H9 (cell line): ENCODE results near the gene LMCD1. TPM values are rescaled to one million over a fixed set of nuclear protein-coding genes. Genes with fewer than 3 reads are reported as not detected.

Source experiments
- DNase-seq: peaks from one replicate; pipeline ENCODE4 v3.0.0-alpha.2; 2017
- H2AFZ ChIP-seq: one replicate; pipeline ENCODE4 v1.6.1; 2013; ENCODE audit warnings: mild to moderate bottlenecking, low read length, control low read depth, moderate library complexity
- H2AK5ac ChIP-seq: 2 replicates; pipeline ENCODE4 v1.6.1; 2013; ENCODE audit warnings: low read length, control low read depth, mixed read lengths; ENCODE audit not compliant: insufficient read length
- H2BK120ac ChIP-seq: one replicate; pipeline ENCODE4 v1.6.1; 2013; ENCODE audit warnings: low read depth, mild to moderate bottlenecking, low read length, control low read depth, inconsistent platforms; ENCODE audit not compliant: poor library complexity, severe bottlenecking
- H2BK12ac ChIP-seq: 2 replicates; pipeline ENCODE4 v1.6.1; 2013; ENCODE audit warnings: low read length, control low read depth, mixed read lengths, low read depth; ENCODE audit not compliant: insufficient read length
- H2BK15ac ChIP-seq: 2 replicates; pipeline ENCODE4 v1.6.1; 2013; ENCODE audit warnings: low read depth, low read length, control low read depth
- H2BK20ac ChIP-seq: one replicate; pipeline ENCODE4 v1.6.1; 2013; ENCODE audit warnings: low read depth, mild to moderate bottlenecking, low read length, control low read depth, inconsistent platforms; ENCODE audit not compliant: poor library complexity, severe bottlenecking
- H2BK5ac ChIP-seq: 2 replicates; pipeline ENCODE4 v1.6.1; 2013; ENCODE audit warnings: low read length, control low read depth, mixed read lengths; ENCODE audit not compliant: insufficient read length
- H3K14ac ChIP-seq: 2 replicates; pipeline ENCODE4 v1.6.1; 2013; ENCODE audit warnings: low read length, control low read depth; ENCODE audit not compliant: insufficient read depth
- H3K18ac ChIP-seq: 2 replicates; pipeline ENCODE4 v1.6.1; 2013; ENCODE audit warnings: low read depth, mild to moderate bottlenecking, mixed read lengths, low read length, control low read depth; ENCODE audit not compliant: insufficient read length
- H3K23ac ChIP-seq: 2 replicates; pipeline ENCODE4 v1.6.1; 2013; ENCODE audit warnings: low read length, control low read depth, mixed read lengths, low read depth; ENCODE audit not compliant: insufficient read length
- H3K23me2 ChIP-seq: 2 replicates; pipeline ENCODE4 v1.6.1; 2013; ENCODE audit warnings: low read depth, mild to moderate bottlenecking, mixed read lengths, low read length, control low read depth; ENCODE audit not compliant: insufficient read length, poor library complexity, severe bottlenecking
- H3K27ac ChIP-seq: 2 replicates; pipeline ENCODE4 v1.5.1; 2013; ENCODE audit warnings: low read length, control low read depth, mixed read lengths, low read depth; ENCODE audit not compliant: insufficient read length
- H3K27me3 ChIP-seq: 2 replicates; pipeline ENCODE4 v1.6.1; 2013; ENCODE audit warnings: low read length, control low read depth, inconsistent platforms; ENCODE audit not compliant: insufficient read depth
- H3K4ac ChIP-seq: 2 replicates; pipeline ENCODE4 v1.6.1; 2013; ENCODE audit warnings: low read depth, mild to moderate bottlenecking, control low read depth, inconsistent platforms, low read length, moderate library complexity
- H3K4me1 ChIP-seq: 2 replicates; pipeline ENCODE4 v1.6.1; 2013; ENCODE audit warnings: low read length, control low read depth, inconsistent platforms; ENCODE audit not compliant: insufficient read depth
- H3K4me2 ChIP-seq: 2 replicates; pipeline ENCODE4 v1.6.1; 2013; ENCODE audit warnings: low read length, control low read depth, mixed read lengths; ENCODE audit not compliant: insufficient read length, insufficient read depth
- H3K56ac ChIP-seq: 2 replicates; pipeline ENCODE4 v1.6.1; 2013; ENCODE audit warnings: low read depth, mild to moderate bottlenecking, mixed read lengths, low read length, control low read depth; ENCODE audit not compliant: insufficient read length
- H3K79me1 ChIP-seq: 2 replicates; pipeline ENCODE4 v1.6.1; 2013; ENCODE audit warnings: low read depth, mild to moderate bottlenecking, moderate library complexity, low read length, control low read depth, inconsistent platforms; ENCODE audit not compliant: insufficient read depth, poor library complexity, severe bottlenecking
- H3K79me2 ChIP-seq: 2 replicates; pipeline ENCODE4 v1.6.1; 2013; ENCODE audit warnings: low read length, control low read depth, inconsistent platforms; ENCODE audit not compliant: insufficient read depth
- H3K9ac ChIP-seq: 2 replicates; pipeline ENCODE4 v1.6.1; 2013; ENCODE audit warnings: low read length, control low read depth, mixed read lengths; ENCODE audit not compliant: insufficient read length; ENCODE audit errors: extremely low read depth
- H3K9me3 ChIP-seq: one replicate; pipeline ENCODE4 v1.6.1; 2013; ENCODE audit warnings: low read depth, low read length, inconsistent platforms; ENCODE audit not compliant: control insufficient read depth
- H3T11ph ChIP-seq: one replicate; pipeline ENCODE4 v1.6.1; 2013; ENCODE audit warnings: mild to moderate bottlenecking, low read length, control low read depth, inconsistent platforms
- H4K20me1 ChIP-seq: one replicate; pipeline ENCODE4 v1.6.1; 2013; ENCODE audit not compliant: control insufficient read depth, insufficient read length, insufficient read depth
- H4K5ac ChIP-seq: 2 replicates; pipeline ENCODE4 v1.6.1; 2013; ENCODE audit warnings: low read depth, mild to moderate bottlenecking, mixed read lengths, low read length, control low read depth; ENCODE audit not compliant: insufficient read length
- H4K8ac ChIP-seq: replicated peaks from 2 replicates; pipeline ENCODE4 v1.6.1; 2013; ENCODE audit warnings: low read length, control low read depth, mixed read lengths, low read depth; ENCODE audit not compliant: insufficient read length
- H4K91ac ChIP-seq: 2 replicates; pipeline ENCODE4 v1.6.1; 2013; ENCODE audit warnings: low read depth, mild to moderate bottlenecking, moderate library complexity, mixed read lengths, low read length, control low read depth; ENCODE audit not compliant: insufficient read length
- H3K27ac Mint-ChIP-seq, 3 experiments: 2 replicates in 2 of 3; 3 replicates in 1 of 3; pipeline ENCODE4 v1.8.0; 2020 to 2021; ENCODE audit warnings: mixed read lengths in 3 of 3, mild to moderate bottlenecking in 1 of 3, moderate library complexity in 1 of 3
- H3K27me3 Mint-ChIP-seq: 2 replicates; pipeline ENCODE4 v1.8.0; 2021; ENCODE audit warnings: low read depth, mild to moderate bottlenecking, moderate library complexity, mixed read lengths
- H3K36me3 Mint-ChIP-seq, 3 experiments: 2 replicates in 2 of 3; 3 replicates in 1 of 3; pipeline ENCODE4 v1.8.0; 2020 to 2021; ENCODE audit warnings: low read depth in 3 of 3, mixed read lengths in 3 of 3; ENCODE audit not compliant: insufficient read depth in 1 of 3
- H3K4me1 Mint-ChIP-seq, 2 experiments: 2 replicates each; pipeline ENCODE4 v1.8.0; 2020; ENCODE audit warnings: mixed read lengths in 2 of 2
- H3K4me3 Mint-ChIP-seq, 2 experiments: 2 replicates in 1 of 2; 3 replicates in 1 of 2; pipeline ENCODE4 v1.8.0; 2020 to 2021; ENCODE audit warnings: mild to moderate bottlenecking in 2 of 2, mixed read lengths in 2 of 2, moderate library complexity in 1 of 2
- H3K9me3 Mint-ChIP-seq, 2 experiments: 2 replicates in 1 of 2; 3 replicates in 1 of 2; pipeline ENCODE4 v1.8.0; 2020; ENCODE audit warnings: mild to moderate bottlenecking in 2 of 2, mixed read lengths in 2 of 2, moderate library complexity in 1 of 2
- WGBS: extraction: QIAGEN DNeasy Blood & Tissue Kit; methylation state at CpG from one replicate; pipeline ENCODE4 v1.1.7; 2013; ENCODE audit warnings: missing lambda C conversion rate, low lambda C conversion rate, mixed read lengths; ENCODE audit not compliant: insufficient read length; ENCODE audit errors: extremely low coverage; 5-methylcytosine and 5-hydroxymethylcytosine counted together
- total RNA-seq: library from RNA; stranded (reverse); gene quantifications from 2 replicates; pipeline ENCODE4 v1.2.1, GENCODE V29; 2021
- TF ChIP-seq, protein P1 (sequence below): fragments of 200-600 bp; sonication (generic); conservative IDR thresholded peaks from 3 replicates; pipeline ENCODE4 v1.8.0; 2021; ENCODE audit warnings: antibody characterized with exemption, mild to moderate bottlenecking

LMCD1 gene
- total RNA-seq, 1 experiment from 2014 or later = 19.2 TPM

DNA sequence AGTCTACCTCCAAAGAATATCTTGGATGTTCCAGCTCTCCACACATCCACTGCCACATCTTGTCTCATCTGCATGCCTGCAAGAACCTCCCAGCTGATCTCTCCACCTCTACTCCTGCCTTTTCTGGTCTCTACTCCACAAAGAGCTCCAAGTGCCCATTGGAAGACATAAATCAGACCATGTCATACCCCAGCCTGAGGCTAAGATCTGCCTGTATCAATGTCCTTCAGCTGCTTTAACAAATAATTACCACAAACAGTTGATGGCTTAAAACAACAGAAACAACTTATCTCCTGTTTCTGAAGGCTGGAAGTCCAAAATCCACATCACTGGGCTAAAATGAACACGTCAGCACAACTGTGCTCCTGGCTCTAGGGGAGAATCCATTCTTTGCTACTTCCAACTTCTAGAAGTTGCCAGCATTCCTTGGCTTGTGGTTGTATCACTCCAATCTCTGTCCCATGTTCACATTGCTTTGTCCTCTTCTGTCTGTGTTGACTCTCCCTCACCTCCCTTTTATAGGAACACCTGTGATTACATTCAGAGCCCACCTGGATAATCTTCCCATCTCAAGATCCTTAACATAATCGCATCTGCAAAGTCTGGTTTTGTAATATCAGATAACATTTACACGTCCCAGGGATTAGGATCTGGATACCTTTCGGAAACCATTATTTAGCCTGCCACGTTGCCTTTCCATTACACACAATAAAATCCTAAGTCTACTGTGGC, 17.0 kb upstream of the LMCD1 start:
- no peak overlapping the region for H3K4ac ChIP-seq

More for the DNA sequence above, 17.0 kb upstream of the LMCD1 start:
- Histone ChIP-seq H3K27me3 (no peaks in the 10 kb centered on the region), H3K79me1 (no peaks in the 10 kb centered on the region), H4K91ac (no peak overlapping the region), H4K20me1 (no peaks in the 10 kb centered on the region), H3T11ph (no peak overlapping the region), H2BK20ac (no peak overlapping the region), H3K18ac (no peak overlapping the region), H3K23ac (no peak overlapping the region), H3K14ac (no peak overlapping the region), H4K5ac (no peak overlapping the region), H2AFZ (no peak overlapping the region), H2BK120ac (no peak overlapping the region), H3K79me2 (no peaks in the 10 kb centered on the region), H4K8ac (no peak overlapping the region), H2AK5ac (no peak overlapping the region), H3K9me3 (no peaks in the 10 kb centered on the region), H3K56ac (no peak overlapping the region), H3K4me1 (no peaks in the 10 kb centered on the region), H3K4me2 (no peak overlapping the region), H3K23me2 (no peaks in the 10 kb centered on the region), H2BK5ac (no peak overlapping the region), H2BK12ac (no peak overlapping the region), H3K9ac (no peak overlapping the region), H2BK15ac (no peak overlapping the region), H3K27ac (no peak overlapping the region)
- H3K27ac Mint-ChIP-seq = no peak overlapping the region
- no peak overlapping the region for H3K4me3 Mint-ChIP-seq
- no peaks in the 10 kb centered on the region for H3K27me3 Mint-ChIP-seq
- peaks cover 6 to 43% (median 32%) of the 10 kb centered on the region in 3 experiments; a peak in 6 of 7 replicates for H3K36me3 Mint-ChIP-seq
- H3K4me1 Mint-ChIP-seq = peaks cover 11 to 15% of the 10 kb centered on the region in 2 experiments
- peaks cover 7 to 11% of the 10 kb centered on the region in 2 experiments; a peak in 3 of 5 replicates for H3K9me3 Mint-ChIP-seq
- TF ChIP-seq, protein P1, sequence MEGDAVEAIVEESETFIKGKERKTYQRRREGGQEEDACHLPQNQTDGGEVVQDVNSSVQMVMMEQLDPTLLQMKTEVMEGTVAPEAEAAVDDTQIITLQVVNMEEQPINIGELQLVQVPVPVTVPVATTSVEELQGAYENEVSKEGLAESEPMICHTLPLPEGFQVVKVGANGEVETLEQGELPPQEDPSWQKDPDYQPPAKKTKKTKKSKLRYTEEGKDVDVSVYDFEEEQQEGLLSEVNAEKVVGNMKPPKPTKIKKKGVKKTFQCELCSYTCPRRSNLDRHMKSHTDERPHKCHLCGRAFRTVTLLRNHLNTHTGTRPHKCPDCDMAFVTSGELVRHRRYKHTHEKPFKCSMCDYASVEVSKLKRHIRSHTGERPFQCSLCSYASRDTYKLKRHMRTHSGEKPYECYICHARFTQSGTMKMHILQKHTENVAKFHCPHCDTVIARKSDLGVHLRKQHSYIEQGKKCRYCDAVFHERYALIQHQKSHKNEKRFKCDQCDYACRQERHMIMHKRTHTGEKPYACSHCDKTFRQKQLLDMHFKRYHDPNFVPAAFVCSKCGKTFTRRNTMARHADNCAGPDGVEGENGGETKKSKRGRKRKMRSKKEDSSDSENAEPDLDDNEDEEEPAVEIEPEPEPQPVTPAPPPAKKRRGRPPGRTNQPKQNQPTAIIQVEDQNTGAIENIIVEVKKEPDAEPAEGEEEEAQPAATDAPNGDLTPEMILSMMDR = no peak
- no CpG with 5 or more reads among the region's 5 CpGs for WGBS
- DNase-seq = no peak
